Inflammatory macrophage treated with lipopolysaccharide for 4 hours (primary cell): ENCODE data around the gene LARGE1.

Experiments
- DNase-seq: peaks from one replicate; pipeline ENCODE4 v3.0.0-alpha.2; 2020

LARGE1 gene

DNA sequence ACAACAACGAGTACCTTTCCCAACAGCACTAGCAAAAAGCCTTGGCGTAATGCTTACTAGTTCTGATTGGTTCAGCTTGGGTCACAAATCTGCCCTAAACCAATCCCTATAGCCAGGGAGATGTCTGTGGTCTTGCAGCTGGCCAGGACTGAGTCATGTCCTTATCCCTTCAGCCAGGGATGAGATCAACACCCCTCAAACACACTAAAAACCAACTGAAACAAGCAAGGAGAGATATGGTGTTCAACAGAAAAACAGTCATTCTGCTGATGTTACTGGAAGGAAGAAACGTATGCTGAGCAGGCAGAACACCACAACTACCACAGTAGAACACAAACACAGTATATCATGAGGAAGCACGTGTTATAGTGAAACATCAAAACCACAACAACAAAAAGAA is 375.6 kb downstream of the LARGE1 start:
- DNase-seq: no peak

DNA sequence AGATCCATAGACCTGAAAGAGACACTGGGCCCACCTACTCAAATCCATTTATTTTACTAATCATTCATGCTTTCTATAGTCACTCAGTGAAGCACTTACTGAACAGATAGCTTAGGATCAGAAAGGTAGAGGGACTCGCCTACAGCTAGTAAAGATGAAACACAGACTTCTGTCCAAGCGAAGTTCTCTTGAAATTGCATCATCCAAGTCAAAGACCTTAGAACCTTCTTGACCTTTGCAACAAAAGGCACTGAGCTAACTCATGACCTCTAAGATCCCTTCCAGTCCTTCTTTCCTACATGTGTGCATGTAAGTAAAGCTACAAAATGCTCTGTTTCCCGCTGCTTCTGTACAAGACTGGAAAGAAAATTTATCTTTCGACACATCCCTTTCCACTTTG is 377.6 kb downstream of the LARGE1 start:
- no peak for DNase-seq

DNA sequence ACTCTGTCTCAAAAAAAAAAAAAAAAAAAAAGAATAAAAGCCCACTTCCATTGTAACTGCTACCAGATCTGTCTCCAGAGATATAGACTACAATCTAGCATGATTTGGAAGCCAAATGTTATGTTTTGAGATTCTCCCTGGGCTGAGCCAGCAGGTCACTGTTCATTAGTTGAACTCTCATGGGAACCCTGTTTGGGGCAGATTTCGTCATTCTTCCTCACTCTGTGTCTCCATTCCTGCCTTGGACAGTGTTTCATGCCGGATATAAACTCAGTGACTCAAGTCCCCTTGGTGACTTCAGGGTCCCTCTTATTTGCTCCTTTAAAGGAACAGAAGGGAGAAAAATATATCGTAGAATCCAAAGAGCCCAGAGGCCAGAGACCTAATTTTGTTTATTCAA is 378.1 kb downstream of the LARGE1 start:
- DNase-seq: no peak

DNA sequence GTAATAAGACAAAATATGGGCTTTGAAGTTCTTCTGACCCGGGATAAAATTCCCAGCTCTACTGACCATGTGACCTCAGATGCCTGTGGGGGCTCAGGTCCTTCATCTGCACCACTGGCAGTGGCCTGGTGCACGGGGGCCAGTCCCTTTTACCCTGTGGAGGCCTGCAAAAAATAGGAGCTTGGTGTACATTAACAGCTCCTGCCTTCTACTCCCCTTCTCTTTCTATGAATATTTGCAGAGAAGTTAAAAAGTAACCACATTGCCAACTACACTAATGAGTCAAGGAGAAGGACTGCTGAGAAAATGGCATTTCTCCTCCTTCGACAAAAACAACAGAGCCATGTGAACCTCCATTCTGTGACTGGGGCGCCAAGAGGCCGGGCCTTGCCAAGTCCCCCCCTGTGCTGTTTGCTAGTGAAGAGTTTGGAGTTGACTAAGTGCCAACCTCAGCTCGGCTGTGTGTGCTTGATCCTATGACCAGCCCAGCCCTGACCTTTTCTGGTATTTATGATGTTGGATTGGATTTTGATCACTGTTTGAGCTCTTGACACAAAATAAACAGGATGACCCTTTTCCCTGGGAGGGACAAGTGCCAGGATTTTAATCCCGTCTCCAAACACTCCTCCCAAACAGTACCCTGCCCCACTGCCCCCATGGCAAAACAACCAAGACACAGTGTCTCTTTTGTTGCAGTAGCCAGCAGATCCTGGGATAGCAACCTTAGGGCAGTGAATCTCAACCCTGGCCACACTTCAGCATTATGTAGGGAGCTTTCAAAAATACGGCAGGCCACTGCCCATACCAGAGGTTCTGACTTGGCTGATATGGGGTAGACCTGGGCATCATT is 380.1 kb downstream of the LARGE1 start:
- no peak for DNase-seq

DNA sequence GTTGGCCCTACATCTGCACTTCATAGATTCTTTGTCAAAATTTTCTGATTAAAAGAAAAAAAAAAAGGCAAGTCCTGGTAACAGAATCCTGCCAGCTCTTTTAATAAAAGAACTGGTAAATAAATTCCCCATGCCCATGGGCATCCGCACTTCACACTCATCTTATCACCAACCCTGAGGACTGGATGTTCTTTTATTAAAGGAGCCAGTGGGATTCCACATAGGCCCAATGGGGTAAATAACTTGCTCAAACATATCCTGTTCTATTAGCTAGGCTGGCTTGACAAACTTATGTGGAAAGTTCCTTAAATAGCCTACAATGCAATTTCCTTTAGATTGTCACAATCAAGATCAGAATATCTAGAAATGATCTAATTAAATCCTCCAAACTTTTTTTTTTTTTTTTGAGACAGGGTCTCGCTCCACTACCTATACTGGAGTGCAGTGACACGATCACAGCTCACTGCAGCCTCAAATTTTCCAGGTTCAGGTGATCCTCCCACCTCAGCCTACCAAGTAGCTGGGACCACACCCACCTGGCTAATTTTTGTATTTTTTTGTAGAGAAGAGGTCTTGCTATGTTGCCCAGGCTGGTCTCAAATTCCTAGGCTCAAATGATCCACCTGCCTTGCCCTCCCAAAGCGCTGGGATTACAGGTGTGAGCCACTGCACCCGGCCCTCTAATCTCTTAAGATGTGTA is 380.9 kb downstream of the LARGE1 start:
- no peak for DNase-seq

DNA sequence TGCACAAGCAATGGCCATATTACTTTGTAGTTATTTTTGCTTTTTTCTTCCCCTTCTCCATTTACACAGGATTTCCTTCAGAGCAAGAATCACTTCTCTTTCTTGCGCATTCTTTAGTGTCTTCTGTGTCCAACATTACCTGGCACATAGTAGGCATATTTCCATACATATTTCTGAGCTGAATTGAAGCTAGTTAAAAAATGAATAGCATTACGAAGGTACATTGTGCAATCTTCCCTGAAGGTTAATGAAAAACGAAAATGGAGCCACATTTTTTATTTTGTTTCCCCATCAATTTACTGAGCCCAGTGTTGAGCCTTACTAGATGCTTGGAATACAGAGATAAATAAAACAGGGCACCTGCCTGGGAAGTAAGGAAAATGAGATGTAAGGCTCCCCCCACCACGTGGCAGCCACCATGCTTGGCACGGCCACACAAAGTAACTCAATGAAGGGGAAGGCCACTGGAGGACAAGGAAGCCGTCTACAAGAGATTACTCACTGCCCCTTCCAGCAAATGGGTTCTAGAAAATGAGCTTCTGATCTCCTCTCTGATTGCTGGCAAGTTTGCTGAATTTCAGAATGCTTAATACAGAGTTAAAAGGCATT is 381.9 kb downstream of the LARGE1 start:
- no peak for DNase-seq

DNA sequence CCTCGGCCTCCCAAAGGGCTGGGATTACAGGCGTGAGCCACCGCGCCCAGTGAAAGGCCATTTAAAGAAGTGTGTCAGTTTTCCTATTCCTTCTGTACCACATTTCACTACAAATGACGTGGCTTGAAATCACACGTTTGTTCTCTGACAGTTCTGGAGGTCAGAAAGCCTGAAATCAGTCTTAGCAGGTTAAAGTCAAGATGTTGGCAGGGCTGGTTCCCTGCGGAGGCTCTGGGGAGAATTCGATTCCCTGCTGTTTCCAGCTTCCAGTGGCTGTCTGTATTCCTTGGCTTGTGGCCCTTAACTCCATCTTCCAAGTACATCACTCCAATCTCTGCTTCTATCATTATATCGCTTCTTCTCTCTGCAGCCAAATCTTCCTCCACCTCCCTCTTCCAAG is 383.2 kb downstream of the LARGE1 start:
- no peak for DNase-seq

DNA sequence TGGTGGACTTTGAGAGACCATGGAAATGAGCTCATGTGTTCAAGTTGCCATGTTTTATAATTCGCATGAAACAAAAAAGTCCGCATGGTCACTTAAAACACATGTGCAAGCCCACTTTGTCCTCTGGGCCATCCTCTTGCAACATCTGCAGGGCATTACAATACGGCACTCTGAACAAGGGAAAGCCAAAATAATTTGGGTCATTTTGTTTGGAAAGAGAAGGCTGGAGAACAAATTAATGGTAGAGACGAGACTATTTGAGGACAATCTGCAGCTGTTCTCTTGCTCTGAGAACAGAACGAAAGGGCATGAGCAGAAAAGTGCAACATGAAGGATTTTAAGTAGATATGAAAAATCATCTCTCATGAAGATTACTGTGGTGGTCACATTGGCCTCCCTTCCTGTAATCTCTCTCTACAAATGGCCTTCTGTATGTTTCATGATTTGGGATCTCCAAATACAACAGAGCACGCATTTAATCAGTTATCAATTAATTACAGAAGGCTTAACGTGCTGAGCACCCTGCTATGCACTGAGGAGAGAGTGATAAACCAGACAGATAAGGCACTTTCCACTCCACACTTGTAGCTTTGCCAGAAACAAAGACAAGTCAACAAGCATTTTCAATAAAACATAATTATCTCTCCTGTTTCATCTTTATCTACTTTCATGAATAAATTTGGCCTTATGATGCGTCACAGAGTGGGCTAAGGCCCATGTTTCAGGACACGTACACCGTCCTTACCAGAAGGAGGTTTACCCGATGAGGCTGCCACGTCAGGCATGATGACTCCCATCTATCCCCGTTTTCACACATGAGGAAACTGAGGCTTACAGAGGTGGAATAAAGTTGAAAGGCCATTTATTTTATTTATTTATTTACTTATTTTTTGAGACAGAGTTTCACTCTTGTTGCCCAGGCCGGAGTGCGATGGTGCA is 384.1 kb downstream of the LARGE1 start:
- no peak for DNase-seq

DNA sequence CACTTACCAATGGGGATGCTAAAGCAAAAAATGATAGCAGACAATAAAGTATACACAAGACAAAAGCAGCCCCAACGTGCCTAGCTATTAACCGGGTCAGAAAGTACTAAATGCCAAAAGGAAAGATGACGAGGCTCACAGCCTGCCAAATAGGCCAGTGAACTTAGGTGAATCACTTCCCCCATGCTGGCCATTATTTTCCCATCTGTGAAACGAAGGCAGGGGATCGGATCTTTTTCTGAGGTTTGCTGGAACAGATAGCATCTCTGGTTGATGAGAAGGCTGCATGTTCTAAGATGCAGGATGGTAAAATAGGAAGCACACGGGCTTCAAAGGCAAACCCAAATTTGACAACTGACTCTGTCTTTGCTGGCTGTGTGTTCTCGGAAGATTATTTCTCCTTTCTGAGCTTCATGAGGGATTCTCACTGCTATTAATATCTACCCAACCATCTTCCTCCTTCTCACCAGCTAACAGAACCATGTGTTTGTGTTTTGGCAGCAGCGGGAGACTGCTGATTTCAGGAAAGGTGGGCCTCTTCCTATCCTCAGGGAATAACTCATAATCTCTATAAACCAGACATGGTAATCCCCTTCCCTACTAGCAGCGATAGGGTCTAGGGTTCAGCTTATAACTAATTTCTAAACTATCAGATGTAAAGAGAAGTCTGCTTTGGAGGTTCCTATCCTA is 390.7 kb downstream of the LARGE1 start:
- no peak for DNase-seq

DNA sequence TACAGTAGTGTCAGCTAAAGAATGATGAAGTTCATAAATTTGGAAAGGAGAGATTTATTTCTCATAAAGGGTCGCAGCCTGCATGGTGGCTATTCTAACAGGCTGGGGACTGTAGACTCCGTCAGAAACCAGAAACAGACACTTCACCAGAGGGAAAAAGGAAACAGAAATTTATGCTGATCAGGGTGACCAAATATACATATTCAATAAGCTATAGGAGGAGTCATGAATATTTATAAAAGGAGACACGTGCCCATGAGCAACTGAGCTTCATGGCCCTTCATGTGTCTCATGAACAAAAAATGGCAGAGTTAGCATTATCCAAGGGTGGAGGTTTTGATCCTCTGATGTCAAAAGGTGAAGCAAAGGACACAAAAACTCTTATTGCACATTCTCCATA is 392.1 kb downstream of the LARGE1 start:
- DNase-seq: no peak

DNA sequence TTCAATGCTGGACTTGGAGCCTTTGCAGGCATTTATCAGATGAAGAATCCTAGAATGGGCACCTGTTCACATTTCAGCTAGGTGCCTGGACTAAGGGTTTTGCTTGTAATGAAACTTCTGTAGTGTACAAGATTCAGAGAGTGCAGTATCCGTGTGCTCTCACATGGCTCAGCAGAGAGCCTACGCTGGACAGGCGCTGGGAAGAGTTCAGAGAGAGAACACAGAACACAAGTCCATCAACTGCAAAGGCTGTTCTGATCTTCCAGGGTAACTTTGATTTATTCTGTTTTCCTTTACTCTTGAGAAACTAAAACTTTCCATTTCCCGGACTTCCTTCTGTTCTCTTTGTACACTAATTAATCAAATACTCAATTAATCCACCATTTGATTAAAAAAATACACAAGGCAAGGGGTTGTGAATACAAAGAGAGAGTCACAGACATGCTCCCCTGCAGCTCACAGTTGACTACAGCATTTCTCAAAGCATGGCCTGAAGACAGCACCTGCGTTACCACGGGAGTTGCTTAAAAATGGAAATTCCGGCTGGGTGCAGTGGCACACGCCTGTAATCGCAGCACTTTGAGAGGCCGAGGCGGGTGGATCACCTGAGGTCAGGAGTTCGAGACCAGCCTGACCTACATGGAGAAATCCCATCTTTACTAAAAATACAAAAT is 393.7 kb downstream of the LARGE1 start:
- no peak for DNase-seq

DNA sequence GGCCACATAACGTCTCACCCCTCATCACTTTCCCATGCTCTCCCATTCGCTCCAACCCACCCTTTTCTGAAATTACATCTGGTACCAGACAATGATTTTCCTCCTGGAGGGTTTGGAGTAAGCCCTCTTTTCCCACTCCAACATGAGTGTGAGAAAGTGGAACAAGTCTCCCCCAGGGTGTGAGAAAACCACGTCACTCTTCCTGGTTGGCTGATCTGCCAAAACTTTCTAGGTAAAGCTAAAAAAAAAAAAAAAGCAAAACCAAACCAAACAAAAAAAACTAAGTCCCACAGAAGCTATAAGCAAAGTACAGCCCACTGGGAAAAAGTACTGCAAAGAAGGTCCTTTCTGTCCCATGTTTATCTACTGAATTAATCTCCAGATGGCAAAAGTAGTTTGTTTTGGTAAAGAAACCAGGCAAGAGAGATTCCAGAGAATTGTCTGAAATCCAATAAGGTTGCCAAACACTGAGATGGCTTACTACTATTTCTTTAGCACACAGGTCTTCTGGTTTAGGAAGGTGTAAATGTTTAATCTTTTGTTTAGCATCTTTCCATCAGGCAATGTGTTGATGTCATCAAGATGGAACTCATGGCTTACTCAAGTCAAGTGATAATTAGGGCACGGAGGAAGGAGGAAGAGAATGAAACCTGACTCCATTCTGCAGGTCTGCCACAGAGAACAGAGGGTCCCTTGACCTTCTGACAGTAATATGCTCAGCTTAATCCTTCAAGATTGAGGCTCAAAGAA is 395.6 kb downstream of the LARGE1 start:
- no peak for DNase-seq

DNA sequence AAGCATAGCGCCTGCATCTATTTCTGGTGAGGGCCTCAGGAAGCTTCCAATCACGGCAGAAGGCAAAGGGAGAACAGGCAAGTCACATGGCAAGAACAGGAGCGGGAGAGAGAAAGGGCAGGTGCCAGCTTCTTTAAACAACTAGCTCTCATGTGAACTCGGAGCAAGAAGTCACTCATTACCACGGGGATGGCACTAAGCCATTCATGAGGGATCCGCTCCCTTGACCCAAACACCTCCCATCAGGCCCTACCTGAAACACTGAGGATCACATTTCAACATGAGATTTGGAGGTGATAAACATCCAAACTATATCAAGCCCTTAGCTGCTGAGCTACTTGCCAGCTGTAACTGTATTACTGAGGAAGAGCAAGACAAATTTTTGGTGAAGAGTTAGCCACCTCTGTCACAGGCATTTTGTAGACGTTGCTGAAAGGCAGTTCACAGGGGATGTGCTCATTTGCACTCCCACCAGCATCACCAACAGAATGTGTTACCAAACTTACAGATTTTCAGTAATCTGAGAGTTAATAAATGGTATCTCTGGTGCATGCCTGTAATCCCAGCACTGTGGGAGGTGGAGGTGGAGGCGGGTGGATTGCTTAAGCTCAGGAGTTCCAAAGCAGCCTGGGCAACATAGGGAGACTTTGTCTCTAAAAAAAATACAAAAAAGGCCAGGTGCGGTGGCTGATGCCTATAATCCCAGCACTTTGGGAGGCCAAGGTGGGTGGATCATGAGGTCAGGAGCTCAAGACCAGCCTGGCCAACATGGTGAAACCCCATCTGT is 398.2 kb downstream of the LARGE1 start:
- no peak for DNase-seq

DNA sequence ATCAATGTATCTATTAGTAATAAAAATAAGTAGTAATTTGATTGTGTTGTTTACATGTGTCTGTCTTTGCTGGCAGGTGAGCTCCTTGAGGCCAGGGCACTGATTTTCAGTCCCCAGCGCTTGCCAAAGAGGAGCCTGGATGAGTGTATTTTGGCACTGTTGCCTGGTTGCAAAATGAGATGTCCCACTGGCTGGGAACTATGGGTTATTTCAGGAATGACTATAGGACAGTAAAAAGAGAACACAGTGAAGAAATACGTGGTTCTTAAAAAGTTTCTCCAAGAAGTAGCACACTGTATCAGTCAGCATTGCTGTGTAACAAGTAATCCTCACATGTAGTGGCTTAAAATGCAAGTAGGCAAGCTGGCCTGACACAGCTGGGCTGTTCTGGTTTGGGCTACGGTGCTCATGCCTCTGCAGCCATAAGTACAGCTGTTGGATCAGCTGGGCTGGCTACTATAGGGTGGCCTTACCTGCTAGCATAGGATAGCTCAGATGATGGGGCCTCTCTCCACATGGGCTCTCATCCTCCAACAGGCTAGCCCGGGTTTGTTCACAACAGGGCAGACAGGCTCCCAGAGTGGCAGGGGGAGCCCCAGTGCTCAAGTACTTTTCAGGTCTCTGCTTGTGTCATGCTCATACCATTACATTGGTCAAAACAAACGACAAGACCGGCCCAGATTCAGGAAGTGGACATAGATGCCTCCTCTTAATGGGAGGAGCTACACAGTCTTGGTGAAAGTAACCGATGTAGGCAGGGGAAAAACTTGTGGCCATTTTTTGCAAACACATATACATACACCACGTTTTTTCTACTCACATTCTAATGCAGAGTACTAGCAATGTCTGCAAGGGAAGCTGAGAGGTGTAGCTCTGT is 399.1 kb downstream of the LARGE1 start:
- DNase-seq: no peak

DNA sequence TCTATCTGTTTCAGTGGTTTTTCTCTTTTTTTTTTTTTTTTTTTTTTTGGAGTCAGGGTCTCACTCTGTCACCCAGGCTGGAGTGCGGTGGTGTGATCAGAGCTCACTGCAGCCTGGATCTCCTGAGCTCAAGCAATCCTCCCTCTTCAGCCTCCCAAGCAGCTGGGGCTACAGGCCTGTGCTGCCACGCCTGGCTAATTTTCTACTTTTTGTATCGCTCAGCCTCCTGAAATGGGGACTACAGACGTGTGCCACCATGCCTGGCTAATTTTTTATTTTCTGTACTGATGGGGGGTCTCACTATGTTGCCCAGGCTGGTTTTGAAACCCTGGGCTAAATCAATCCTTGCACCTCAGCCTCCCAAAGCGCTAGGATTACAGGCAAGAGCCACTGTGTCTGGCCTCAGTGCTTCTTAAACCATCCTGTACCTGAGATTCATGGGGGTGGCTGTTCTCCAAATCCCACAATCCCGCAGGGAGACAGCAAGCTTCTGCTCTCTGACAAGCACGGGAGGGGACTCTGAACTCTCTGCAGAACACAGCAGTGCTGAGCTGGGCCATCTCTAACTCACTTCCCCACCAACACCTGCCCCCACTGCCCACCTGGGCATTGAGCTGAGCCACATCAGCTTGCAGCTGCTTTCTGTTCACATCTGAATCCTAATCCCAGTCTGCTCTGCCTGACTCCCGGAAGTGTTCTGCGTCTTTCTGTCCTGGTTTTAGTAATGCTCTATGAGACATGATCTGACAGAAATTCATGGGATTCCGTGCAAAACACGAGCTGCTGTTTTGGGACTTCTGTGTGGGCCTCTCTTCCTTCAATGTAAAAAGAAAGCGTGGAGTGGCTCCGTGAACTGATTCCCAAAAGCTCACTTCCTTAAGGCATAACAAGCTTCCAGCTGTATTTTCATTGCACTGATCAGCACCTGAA is 400.0 kb downstream of the LARGE1 start:
- DNase-seq: no peak

DNA sequence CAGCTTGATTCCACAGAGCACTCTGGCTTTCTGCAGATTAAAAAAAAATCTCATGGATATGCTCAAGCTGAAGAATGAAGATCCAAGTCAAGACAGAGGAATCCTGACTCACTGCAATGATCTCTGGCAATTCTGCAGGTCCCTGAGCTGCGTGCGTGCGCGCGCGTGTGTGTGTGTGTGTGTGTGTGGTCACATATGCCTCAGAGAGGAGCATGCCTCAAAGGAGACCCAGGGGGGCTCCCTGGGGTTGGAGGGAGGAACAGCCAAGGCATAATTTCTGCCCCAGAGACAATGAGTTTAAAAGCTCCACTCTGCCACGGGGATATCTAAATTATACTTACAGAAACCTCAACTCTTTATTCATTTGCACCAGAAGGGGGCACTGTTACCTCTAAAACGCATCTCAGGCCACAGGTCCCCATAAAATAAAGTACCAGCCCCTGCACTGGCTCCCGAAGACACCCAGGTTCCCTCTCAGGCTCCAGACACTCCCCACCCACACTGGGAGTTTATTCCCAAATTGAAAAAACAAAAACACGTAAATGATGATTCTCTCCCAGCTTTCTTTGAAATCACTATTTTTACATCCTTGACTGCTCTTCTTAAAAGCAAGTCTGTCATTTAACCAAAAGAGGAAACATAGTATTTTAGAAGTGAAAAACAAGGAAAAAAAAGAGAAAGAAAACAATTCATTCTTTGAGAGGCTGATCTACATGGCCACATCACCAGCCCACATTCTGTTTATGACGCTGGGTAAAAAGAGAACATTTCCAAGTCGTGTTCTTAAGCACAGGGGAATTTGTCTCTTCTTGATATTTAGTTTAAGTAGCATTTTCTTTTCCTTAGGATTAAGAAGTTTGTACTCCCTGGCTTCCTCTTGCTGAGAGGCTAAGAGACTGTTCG is 401.0 kb downstream of the LARGE1 start:
- DNase-seq: peak; percentile 6

DNA sequence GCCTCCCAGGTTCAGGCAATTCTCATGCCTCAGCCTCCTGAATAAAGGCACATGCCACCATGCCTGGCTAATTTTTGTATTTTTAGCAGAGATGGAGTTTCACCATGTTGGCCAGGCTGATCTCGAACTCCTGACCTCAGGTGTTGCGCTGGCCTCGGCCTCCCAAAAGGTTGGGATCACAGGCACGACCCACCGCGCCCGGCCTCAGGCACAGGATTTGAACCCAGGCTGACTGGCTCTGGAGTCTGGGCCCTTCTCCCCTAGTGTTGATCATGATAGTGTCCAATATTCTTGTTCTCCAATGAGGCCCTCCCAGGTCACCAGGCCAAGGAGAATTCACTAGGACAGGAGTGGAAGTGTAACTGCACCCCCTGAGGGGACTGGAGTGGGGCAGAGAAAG is 401.9 kb downstream of the LARGE1 start:
- no peak for DNase-seq
